Measurements from ENCODE around the gene IFRD1.

GRCh38 chr7:112476390-112477052 lies 26.3 kb downstream of the IFRD1 start:
- TF ChIP-seq POLR2A (IDR thresholded peaks at IDR 0.05; ENCODE audit: low read depth) (no peak), CTCF (IDR thresholded peaks at IDR 0.05) (no peak), POLR2AphosphoS5 (IDR thresholded peaks at IDR 0.05) (no peak), EP300 (IDR thresholded peaks at IDR 0.05) (no peak)
